BJ (cell line): ENCODE data around the gene DNAH10. TPM values are rescaled to one million over a fixed set of nuclear protein-coding genes. Genes with fewer than 3 reads are reported as not detected.

Experiments
- CTCF ChIA-PET: fragments of 350-600 bp; formaldehyde crosslinking; extraction: SDS; loops from one replicate; lab custom pipeline; 2021; ENCODE audit warnings: antibody characterized with exemption, inconsistent platforms; lab: Yijun Ruan, JAX
- POLR2A ChIA-PET: fragments of 300-600 bp; sonication (Branson Sonifier 250); formaldehyde crosslinking; extraction: SDS; loops from one replicate; lab custom pipeline; 2021; ENCODE audit warnings: antibody characterized with exemption; lab: Charles Lee
- DNase-seq: peaks from one replicate; pipeline ENCODE4 v3.0.0-alpha.2; 2011; ENCODE audit warnings: low read depth
- H3K27me3 ChIP-seq: 2 replicates; pipeline ENCODE4 v1.6.0; 2011; ENCODE audit warnings: low read length; ENCODE audit not compliant: control insufficient read depth, insufficient read depth
- H3K36me3 ChIP-seq: 2 replicates; pipeline ENCODE4 v1.5.1; 2011; ENCODE audit warnings: low read length; ENCODE audit not compliant: control insufficient read depth, insufficient read depth
- H3K4me3 ChIP-seq: 2 replicates; pipeline ENCODE4 v1.5.1; 2011; ENCODE audit warnings: low read depth, mild to moderate bottlenecking, control low read depth, low read length
- CTCF ChIP-seq: IDR thresholded peaks from 2 replicates; pipeline ENCODE4 v1.5.1; 2011; ENCODE audit warnings: low read depth, mild to moderate bottlenecking, control low read depth, inconsistent platforms, low read length, moderate library complexity; ENCODE audit not compliant: insufficient read depth
- polyA plus RNA-seq: library from polyadenylated mRNA; depleted of rRNA; stranded (reverse); fragments of >200 nt; gene quantifications from 2 replicates; pipeline ENCODE4 v1.2.3, GENCODE V29; 2011

Gene DNAH10
- polyA plus RNA-seq, 1 experiment = 0.61 TPM

GRCh38 chr12:123971449-123971769 is 209.3 kb downstream of the DNAH10 start:
- H3K4me3 ChIP-seq = peak overlapping the region; percentile 84
- POLR2A ChIA-PET = no interaction called here
- CTCF ChIA-PET = interaction anchor here (1.3 kb wide), 1 partner anchor 73 kb away, joined by 3 read pairs; no protein-coding TSS in a partner anchor
- no peaks in the 10 kb centered on the region for H3K27me3 ChIP-seq
- DNase-seq = no peak
- no peak for TF ChIP-seq CTCF
- H3K36me3 ChIP-seq = no peaks in the 10 kb centered on the region

GRCh38 chr12:123971770-123972456 is 209.8 kb downstream of the DNAH10 start:
- Histone ChIP-seq H3K36me3 (no peaks in the 10 kb centered on the region), H3K27me3 (no peaks in the 10 kb centered on the region), H3K4me3 (peak overlapping the region; percentile 84)
- TF ChIP-seq CTCF = no peak
- DNase-seq = no peak
- ChIA-PET POLR2A (no interaction called here), CTCF (interaction anchor here (1.3 kb wide), 1 partner anchor 73 kb away, joined by 3 read pairs; no protein-coding TSS in a partner anchor)

- Histone ChIP-seq H3K27me3 (no peaks in the 10 kb centered on the region), H3K36me3 (no peaks in the 10 kb centered on the region), H3K4me3 (peak within 1 kb of the TSS; percentile 84)
- ChIA-PET POLR2A (no interaction called here), CTCF (interaction anchor here (1.3 kb wide), 1 partner anchor 74 kb away, joined by 3 read pairs; no protein-coding TSS in a partner anchor)
- no peak for TF ChIP-seq CTCF
- DNase-seq = no peak
These were observed 210.6 kb downstream of the DNAH10 start, which contains the start of the genes CCDC92 and ZNF664 for GRCh38 chr12:123972457-123973401. TSS of gene CCDC92 (minus strand) at chr12:123972831. CDS start at chr12:123944305, 28,526 bp downstream. TSS of gene ZNF664 (plus strand) at chr12:123973215. CDS start at chr12:124012145, 38,930 bp downstream.

GRCh38 chr12:123973552-123974341 is 211.6 kb downstream of the DNAH10 start:
- CTCF ChIA-PET = interaction anchor here (0.6 to 1.2 kb wide), 3 partner anchors 9 to 62 kb away, joined by 3 read pairs; no protein-coding TSS in a partner anchor

More at GRCh38 chr12:123973552-123974341, 211.6 kb downstream of the DNAH10 start:
- no peak for TF ChIP-seq CTCF
- POLR2A ChIA-PET = no interaction called here
- Histone ChIP-seq H3K36me3 (no peaks in the 10 kb centered on the region), H3K27me3 (no peaks in the 10 kb centered on the region), H3K4me3 (peak overlapping the region; percentile 84)
- DNase-seq = no peak
